ENCODE measurements around the gene HIGD1C. TPM values are rescaled to one million over a fixed set of nuclear protein-coding genes. Genes with fewer than 3 reads are reported as not detected.
A peak's percentile ranks its signal among the peaks of the same experiment; 100 is the strongest.

HIGD1C gene
- total RNA-seq, 2 donors from 2014 or later: not detected

- Histone ChIP-seq H3K9ac (ENCODE audit: low read depth in 2 of 2, low read length in 2 of 2) (peak overlapping the region in 1 of 2 donors; percentile 21), H3K27ac (peak overlapping the region; percentile 35), H3K4me1 (no peaks in the 10 kb centered on the region), H3K36me3 (no peaks in the 10 kb centered on the region), H3K27me3 (no peaks in the 10 kb centered on the region), H3K9me3 (no peaks in the 10 kb centered on the region), H3K4me3 (no peak overlapping the region)
- intact Hi-C loops (cut with DNase I): loop anchor here (2.0 to 5.0 kb wide), 3 partner anchors 65 to 220 kb away; no protein-coding TSS in a partner anchor
- peak; percentile 77 for DNase-seq
- TF ChIP-seq CTCF (IDR thresholded peaks at IDR 0.05): peak; percentile 46
These were observed 34.8 kb downstream of the HIGD1C start for GRCh38 chr12:50986966-50987737.

GRCh38 chr12:50988051-50988450 is 35.7 kb downstream of the HIGD1C start:
- Histone ChIP-seq H3K27me3 (no peaks in the 10 kb centered on the region), H3K36me3 (no peaks in the 10 kb centered on the region), H3K9me3 (no peaks in the 10 kb centered on the region), H3K4me1 (no peaks in the 10 kb centered on the region), H3K9ac (ENCODE audit: low read depth in 2 of 2, low read length in 2 of 2) (no peak overlapping the region), H3K4me3 (no peak overlapping the region), H3K27ac (no peak overlapping the region)
- no peak for DNase-seq
- TF ChIP-seq CTCF (IDR thresholded peaks at IDR 0.05): no peak
- intact Hi-C loops (cut with DNase I): loop anchor here (5.0 kb wide), 2 partner anchors 66 to 221 kb away; no protein-coding TSS in a partner anchor

GRCh38 chr12:50988871-50989270 is 36.5 kb downstream of the HIGD1C start:
- intact Hi-C loops (cut with DNase I): loop anchor here (5.0 kb wide), 2 partner anchors 67 to 222 kb away; no protein-coding TSS in a partner anchor

GRCh38 chr12:50990147-50990727 is 37.9 kb downstream of the HIGD1C start:
- TF ChIP-seq CTCF (IDR thresholded peaks at IDR 0.05): no peak
- H3K27me3 ChIP-seq: no peaks in the 10 kb centered on the region
- no peaks in the 10 kb centered on the region for H3K36me3 ChIP-seq

More at GRCh38 chr12:50988871-50989270, 36.5 kb downstream of the HIGD1C start:
- no peak for TF ChIP-seq CTCF (IDR thresholded peaks at IDR 0.05)
- Histone ChIP-seq H3K9me3 (no peaks in the 10 kb centered on the region), H3K27ac (no peak overlapping the region), H3K4me3 (no peak overlapping the region), H3K27me3 (no peaks in the 10 kb centered on the region), H3K36me3 (no peaks in the 10 kb centered on the region), H3K4me1 (no peaks in the 10 kb centered on the region), H3K9ac (ENCODE audit: low read depth in 2 of 2, low read length in 2 of 2) (no peak overlapping the region)
- no peak for DNase-seq

GRCh38 chr12:50990791-50991190 is 38.4 kb downstream of the HIGD1C start:
- no peak overlapping the region for H3K9ac ChIP-seq (ENCODE audit: low read depth in 2 of 2, low read length in 2 of 2)
- no peak overlapping the region for H3K27ac ChIP-seq
- DNase-seq: no peak
- TF ChIP-seq CTCF (IDR thresholded peaks at IDR 0.05): no peak
- no peak overlapping the region for H3K4me3 ChIP-seq
- H3K27me3 ChIP-seq: no peaks in the 10 kb centered on the region
- H3K36me3 ChIP-seq: peaks cover 5% of the 10 kb centered on the region
- intact Hi-C loops (cut with DNase I): no loop called here
- H3K9me3 ChIP-seq: no peaks in the 10 kb centered on the region
- H3K4me1 ChIP-seq: no peaks in the 10 kb centered on the region

More at GRCh38 chr12:50990147-50990727, 37.9 kb downstream of the HIGD1C start:
- no peaks in the 10 kb centered on the region for H3K9me3 ChIP-seq
- intact Hi-C loops (cut with DNase I): no loop called here
- H3K4me3 ChIP-seq: no peak overlapping the region
- H3K4me1 ChIP-seq: no peaks in the 10 kb centered on the region
- no peak for DNase-seq
- no peak overlapping the region for H3K27ac ChIP-seq
- no peak overlapping the region for H3K9ac ChIP-seq (ENCODE audit: low read depth in 2 of 2, low read length in 2 of 2)

Measured in colonic mucosa (tissue), 4 donors.